Measurements from ENCODE around the gene IGFBP4. TPM values are rescaled to one million over a fixed set of nuclear protein-coding genes. Genes with fewer than 3 reads are reported as not detected.

Gene IGFBP4
- total and polyA plus RNA-seq, 4 donors = 197 to 565 (median 215) TPM

DNA sequence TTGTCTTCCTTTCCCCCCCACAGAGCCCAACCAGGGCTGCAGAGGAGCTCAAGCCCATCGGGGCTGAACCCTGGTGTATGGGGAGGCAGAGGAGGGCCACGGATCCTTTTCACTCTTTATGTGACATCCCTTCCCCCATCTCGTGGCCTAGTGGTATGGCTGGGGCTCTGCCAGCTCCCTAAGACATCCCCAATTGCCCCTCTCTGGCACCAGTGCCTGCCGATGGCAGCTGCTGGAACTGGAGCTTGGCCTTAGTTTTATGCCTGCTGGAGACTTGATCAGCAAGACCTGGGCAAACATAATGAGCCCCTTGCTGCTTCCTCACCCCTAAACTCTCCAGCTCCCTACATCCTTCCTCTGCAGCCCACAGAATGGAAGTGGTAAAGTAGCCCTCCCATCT lies 17.5 kb upstream of the IGFBP4 start:
- 37 to 64% methylated on average over 4 of the region's 4 CpGs for WGBS, 2 donors
- Histone ChIP-seq H3K27ac (ENCODE audit: low read depth in 1 of 2, low read length in 1 of 2) (no peak overlapping the region), H3K9me3 (ENCODE audit: control insufficient read depth in 4 of 4, insufficient read depth in 3 of 4, low read length in 3 of 4) (no peaks in the 10 kb centered on the region), H3K27me3 (ENCODE audit: control insufficient read depth in 3 of 3, insufficient read depth in 3 of 3, low read length in 2 of 3) (no peaks in the 10 kb centered on the region), H3K4me1 (ENCODE audit: control insufficient read depth in 5 of 5, insufficient read depth in 5 of 5, low read length in 5 of 5) (peaks cover 0 to 3% (median 0%) of the 10 kb centered on the region in 5 donors), H3K36me3 (ENCODE audit: control insufficient read depth in 4 of 4, insufficient read depth in 4 of 4, low read length in 4 of 4) (no peaks in the 10 kb centered on the region), H3K4me3 (no peak overlapping the region), H3K9ac (ENCODE audit: insufficient read depth in 1 of 2, low read length in 2 of 2) (no peak overlapping the region)
- TF ChIP-seq, protein P1, sequence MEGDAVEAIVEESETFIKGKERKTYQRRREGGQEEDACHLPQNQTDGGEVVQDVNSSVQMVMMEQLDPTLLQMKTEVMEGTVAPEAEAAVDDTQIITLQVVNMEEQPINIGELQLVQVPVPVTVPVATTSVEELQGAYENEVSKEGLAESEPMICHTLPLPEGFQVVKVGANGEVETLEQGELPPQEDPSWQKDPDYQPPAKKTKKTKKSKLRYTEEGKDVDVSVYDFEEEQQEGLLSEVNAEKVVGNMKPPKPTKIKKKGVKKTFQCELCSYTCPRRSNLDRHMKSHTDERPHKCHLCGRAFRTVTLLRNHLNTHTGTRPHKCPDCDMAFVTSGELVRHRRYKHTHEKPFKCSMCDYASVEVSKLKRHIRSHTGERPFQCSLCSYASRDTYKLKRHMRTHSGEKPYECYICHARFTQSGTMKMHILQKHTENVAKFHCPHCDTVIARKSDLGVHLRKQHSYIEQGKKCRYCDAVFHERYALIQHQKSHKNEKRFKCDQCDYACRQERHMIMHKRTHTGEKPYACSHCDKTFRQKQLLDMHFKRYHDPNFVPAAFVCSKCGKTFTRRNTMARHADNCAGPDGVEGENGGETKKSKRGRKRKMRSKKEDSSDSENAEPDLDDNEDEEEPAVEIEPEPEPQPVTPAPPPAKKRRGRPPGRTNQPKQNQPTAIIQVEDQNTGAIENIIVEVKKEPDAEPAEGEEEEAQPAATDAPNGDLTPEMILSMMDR (IDR thresholded peaks at IDR 0.05; ENCODE audit: control extremely low read depth, extremely low read depth) = no peak
- ATAC-seq (ENCODE audit: insufficient read depth, low FRiP score) = no peak
- DNase-seq = no peak

DNA sequence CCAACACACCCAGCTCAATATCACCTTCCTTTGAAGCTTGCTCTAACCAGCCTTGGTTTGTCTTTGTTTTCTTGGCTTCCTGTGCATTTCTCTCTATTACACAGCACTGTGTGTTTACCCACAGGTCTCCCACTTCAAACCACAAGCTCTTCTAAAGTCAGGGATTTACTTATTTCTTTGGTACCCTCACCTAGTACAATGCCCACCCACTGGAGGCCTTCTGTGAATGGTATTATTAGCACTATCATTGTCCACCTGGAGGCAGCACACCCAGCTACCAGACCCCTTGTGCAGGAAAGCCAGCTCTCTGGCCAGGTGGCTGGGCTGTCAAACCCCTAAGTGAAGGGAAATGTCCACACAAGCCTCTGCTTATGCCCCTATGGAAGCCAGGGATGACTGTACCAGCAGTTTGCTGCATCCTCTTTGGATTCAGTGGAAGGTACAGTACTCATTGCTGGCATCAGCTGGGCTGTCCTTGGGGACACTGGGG lies 16.2 kb upstream of the IGFBP4 start:
- DNase-seq (no peak), ATAC-seq (ENCODE audit: insufficient read depth, low FRiP score) (no peak)
- Histone ChIP-seq H3K27me3 (ENCODE audit: control insufficient read depth in 3 of 3, insufficient read depth in 3 of 3, low read length in 2 of 3) (no peaks in the 10 kb centered on the region), H3K36me3 (ENCODE audit: control insufficient read depth in 4 of 4, insufficient read depth in 4 of 4, low read length in 4 of 4) (no peaks in the 10 kb centered on the region), H3K4me3 (no peak overlapping the region), H3K27ac (ENCODE audit: low read depth in 1 of 2, low read length in 1 of 2) (no peak overlapping the region), H3K9me3 (ENCODE audit: control insufficient read depth in 4 of 4, insufficient read depth in 3 of 4, low read length in 3 of 4) (no peaks in the 10 kb centered on the region), H3K9ac (ENCODE audit: insufficient read depth in 1 of 2, low read length in 2 of 2) (no peak overlapping the region), H3K4me1 (ENCODE audit: control insufficient read depth in 5 of 5, insufficient read depth in 5 of 5, low read length in 5 of 5) (peaks cover 0 to 3% (median 0%) of the 10 kb centered on the region in 5 donors)
- TF ChIP-seq, protein P1 (IDR thresholded peaks at IDR 0.05; ENCODE audit: control extremely low read depth, extremely low read depth) = no peak

DNA sequence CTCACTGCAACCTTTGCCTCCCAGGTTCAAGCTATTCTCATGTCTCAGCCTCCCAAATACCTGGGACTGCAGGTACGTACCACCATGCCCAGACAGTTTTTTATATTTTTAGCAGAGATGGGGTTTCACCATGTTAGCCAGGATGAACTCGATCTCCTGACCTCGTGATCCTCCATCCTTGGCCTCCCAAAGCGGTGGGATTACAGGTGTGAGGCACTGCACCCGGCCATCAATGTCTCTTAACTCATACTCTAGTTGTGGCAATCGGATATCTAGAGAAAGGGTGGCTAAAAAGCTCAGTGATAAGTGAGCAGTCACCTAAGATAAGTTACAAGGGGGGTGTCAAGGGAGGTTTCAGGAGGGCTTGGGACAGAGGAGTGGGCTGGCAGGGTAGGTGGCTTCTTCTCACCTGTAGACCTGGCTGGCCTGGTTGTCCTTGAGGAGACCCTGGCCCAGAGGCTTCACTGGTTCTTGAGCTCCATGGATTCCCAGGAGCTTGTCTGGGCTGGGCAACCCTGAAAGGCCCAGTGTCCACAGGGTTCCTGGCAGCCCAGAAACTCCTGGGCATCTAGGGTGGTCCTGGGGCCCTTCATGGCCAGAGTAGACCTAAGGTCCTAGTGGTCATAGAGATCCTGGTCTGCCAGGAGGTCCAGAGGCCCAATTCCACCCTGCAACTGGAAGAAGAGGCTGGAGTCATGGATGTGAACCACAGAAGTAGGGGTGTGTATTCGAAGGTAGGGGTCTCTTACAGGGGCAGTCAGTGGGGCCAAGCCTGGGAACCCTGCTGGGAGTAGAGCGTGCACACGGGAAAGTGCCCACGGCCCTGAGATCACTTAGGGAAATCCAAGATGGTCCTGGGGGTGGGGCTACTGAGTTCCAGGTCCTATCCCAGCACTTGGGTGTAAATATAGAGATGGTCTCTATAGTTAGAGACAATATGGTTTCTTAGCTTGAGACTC lies 12.7 kb upstream of the IGFBP4 start:
- Histone ChIP-seq H3K36me3 (ENCODE audit: control insufficient read depth in 4 of 4, insufficient read depth in 4 of 4, low read length in 4 of 4) (no peaks in the 10 kb centered on the region), H3K4me1 (ENCODE audit: control insufficient read depth in 5 of 5, insufficient read depth in 5 of 5, low read length in 5 of 5) (peaks cover 0 to 6% (median 2%) of the 10 kb centered on the region in 5 donors), H3K9me3 (ENCODE audit: control insufficient read depth in 4 of 4, insufficient read depth in 3 of 4, low read length in 3 of 4) (no peaks in the 10 kb centered on the region), H3K4me3 (no peak overlapping the region), H3K9ac (ENCODE audit: insufficient read depth in 1 of 2, low read length in 2 of 2) (no peak overlapping the region), H3K27ac (ENCODE audit: low read depth in 1 of 2, low read length in 1 of 2) (no peak overlapping the region), H3K27me3 (ENCODE audit: control insufficient read depth in 3 of 3, insufficient read depth in 3 of 3, low read length in 2 of 3) (no peaks in the 10 kb centered on the region)
- no peak for DNase-seq
- no peak for ATAC-seq (ENCODE audit: insufficient read depth, low FRiP score)
- 93 to 96% methylated on average over 10 of the region's 10 CpGs for WGBS, 2 donors
- TF ChIP-seq, protein P1 (IDR thresholded peaks at IDR 0.05; ENCODE audit: control extremely low read depth, extremely low read depth) = no peak
